AG04450 (cell line): ENCODE results near the gene ATRAID. TPM values are rescaled to one million over a fixed set of nuclear protein-coding genes. Genes with fewer than 3 reads are reported as not detected.
A peak's percentile ranks its signal among the peaks of the same experiment; 100 is the strongest.

Source experiments
- CTCF ChIA-PET: fragments of 300-600, 350-600 bp; formaldehyde crosslinking; extraction: SDS; loops from one replicate; lab custom pipeline; 2022; ENCODE audit warnings: antibody characterized with exemption, inconsistent platforms; lab: Charles Lee
- POLR2A ChIA-PET: fragments of 350-600 bp; formaldehyde crosslinking; extraction: SDS; loops from one replicate; lab custom pipeline; 2021; ENCODE audit warnings: antibody characterized with exemption, inconsistent platforms; lab: Yijun Ruan, JAX
- DNase-seq: peaks from one replicate; pipeline ENCODE4 v3.0.0-alpha.2; 2011; ENCODE audit warnings: low read depth, low spot score
- H3K27ac ChIP-seq: one replicate; pipeline ENCODE4 v1.5.1; 2012; ENCODE audit warnings: low read depth, low read length, control low read depth
- H3K27me3 ChIP-seq: one replicate; pipeline ENCODE4 v1.6.0; 2012; ENCODE audit warnings: low read length; ENCODE audit not compliant: control insufficient read depth, insufficient read depth
- H3K4me3 ChIP-seq: 2 replicates; pipeline ENCODE4 v1.5.1; 2011; ENCODE audit warnings: mild to moderate bottlenecking, low read depth, low read length, control low read depth
- H3K9me3 ChIP-seq: 2 replicates; pipeline ENCODE4 v1.5.1; 2012; ENCODE audit warnings: low read length; ENCODE audit not compliant: control insufficient read depth, insufficient read depth
- CTCF ChIP-seq: IDR thresholded peaks from 2 replicates; pipeline ENCODE4 v1.5.1; 2011; ENCODE audit warnings: low read depth, low read length, control low read depth, inconsistent platforms
- polyA minus RNA-seq: library from RNA; depleted of rRNA, polyadenylated mRNA; stranded (reverse); fragments of >200 nt; gene quantifications from 2 replicates; pipeline ENCODE4 v1.2.3, GENCODE V29; 2011; rRNA and poly(A)+ RNA removed
- polyA plus RNA-seq: library from polyadenylated mRNA; depleted of rRNA; stranded (reverse); fragments of >200 nt; gene quantifications from 2 replicates; pipeline ENCODE4 v1.2.3, GENCODE V29; 2011; rRNA removed

Gene ATRAID
- polyA plus RNA-seq (219 and 233 TPM in 2 replicates), polyA minus RNA-seq (84.3 and 91.3 TPM in 2 replicates)

GRCh38 chr2:27211943-27212625 is at the start of gene ATRAID, which contains the start of gene SLC5A6:
TSS of gene ATRAID (plus strand) at chr2:27212041. CDS start at chr2:27212369, 328 bp downstream.
TSS of gene SLC5A6 (minus strand) at chr2:27212268. CDS start at chr2:27207650, 4,618 bp downstream.
- Histone ChIP-seq H3K9me3 (no peaks in the 10 kb centered on the region), H3K27me3 (no peaks in the 10 kb centered on the region), H3K27ac (peak within 1 kb of the TSS; percentile 97), H3K4me3 (peak within 1 kb of the TSS; percentile 95)
- ChIA-PET CTCF (interaction anchor here (0.7 to 1.6 kb wide), 2 partner anchors 21 to 114 kb away, joined by 4 to 5 read pairs; no protein-coding TSS in a partner anchor), POLR2A (interaction anchor here (0.6 to 1.0 kb wide), 6 partner anchors 78 to 149 kb away, joined by 3 to 13 read pairs (median 4); partner anchors contain the start of gene PREB)
- peak; percentile 34 for DNase-seq
- TF ChIP-seq CTCF, result no peak

GRCh38 chr2:27162151-27163121 is 49.4 kb upstream of the ATRAID start:
- Histone ChIP-seq H3K4me3 (no peak overlapping the region), H3K9me3 (no peaks in the 10 kb centered on the region), H3K27me3 (peaks cover 35% of the 10 kb centered on the region), H3K27ac (no peak overlapping the region)
- ChIA-PET CTCF (no interaction called here), POLR2A (no interaction called here)
- DNase-seq, result peak; percentile 7
- TF ChIP-seq CTCF, result no peak

GRCh38 chr2:27164960-27165763 is 46.7 kb upstream of the ATRAID start:
- TF ChIP-seq CTCF, result no peak
- ChIA-PET CTCF (interaction anchor here (0.6 to 0.9 kb wide), 2 partner anchors 26 to 167 kb away, joined by 4 read pairs; no protein-coding TSS in a partner anchor), POLR2A (interaction anchor here (0.6 kb wide), 1 partner anchor 82 kb away, joined by 3 read pairs; no protein-coding TSS in a partner anchor)

GRCh38 chr2:27170581-27171337 is 41.1 kb upstream of the ATRAID start:
- no peak for TF ChIP-seq CTCF
- DNase-seq, result no peak
- Histone ChIP-seq H3K27me3 (peaks cover 36% of the 10 kb centered on the region), H3K4me3 (no peak overlapping the region), H3K27ac (no peak overlapping the region), H3K9me3 (no peaks in the 10 kb centered on the region)
- ChIA-PET CTCF (interaction anchor here (0.6 to 3.6 kb wide), 17 partner anchors 8 to 291 kb away, joined by 3 to 26 read pairs (median 7); partner anchors contain the start of gene PREB), POLR2A (interaction anchor here (0.6 kb wide), 1 partner anchor 135 kb away, joined by 4 read pairs; no protein-coding TSS in a partner anchor)

More at GRCh38 chr2:27164960-27165763, 46.7 kb upstream of the ATRAID start:
- Histone ChIP-seq H3K27ac (no peak overlapping the region), H3K27me3 (peaks cover 30% of the 10 kb centered on the region), H3K4me3 (no peak overlapping the region), H3K9me3 (no peaks in the 10 kb centered on the region)
- no peak for DNase-seq
